ENCODE data around the gene SASH3.

- no peak for TF ChIP-seq ARNTL (CRISPR knock-in tag; IDR thresholded peaks at IDR 0.05; ENCODE audit: borderline replicate concordance, low read depth)
- TF ChIP-seq ZNF70 (CRISPR knock-in tag; IDR thresholded peaks at IDR 0.05), result no peak
- TF ChIP-seq PATZ1 (CRISPR knock-in tag; IDR thresholded peaks at IDR 0.05; ENCODE audit: borderline replicate concordance), result no peak
- TF ChIP-seq ZFP3 (CRISPR knock-in tag; IDR thresholded peaks at IDR 0.05), result no peak
- TF ChIP-seq CREB5 (CRISPR knock-in tag; IDR thresholded peaks at IDR 0.05; ENCODE audit: low read depth), result no peak
- no peak for TF ChIP-seq POU6F1 (CRISPR knock-in tag; IDR thresholded peaks at IDR 0.05; ENCODE audit: borderline replicate concordance, low read depth)
- no peak for TF ChIP-seq CSDC2 (CRISPR knock-in tag; IDR thresholded peaks at IDR 0.05)
- TF ChIP-seq TSHZ2 (CRISPR knock-in tag; IDR thresholded peaks at IDR 0.05), result no peak
- TF ChIP-seq ZFP30 (CRISPR knock-in tag; IDR thresholded peaks at IDR 0.05), result no peak
- TF ChIP-seq SNAI2 (CRISPR knock-in tag; IDR thresholded peaks at IDR 0.05), result no peak
- TF ChIP-seq GLIS3 (CRISPR knock-in tag; IDR thresholded peaks at IDR 0.05), result no peak
- TF ChIP-seq RARB (CRISPR knock-in tag; IDR thresholded peaks at IDR 0.05), result no peak
Measured at GRCh38 chrX:129833153-129833990, 53.6 kb downstream of the SASH3 start.
